GM18517 (cell line): ENCODE results near the gene RAD51B.
"Not testable (repeated sequence)": the region's sequence is repeated elsewhere in the genome, so short reads cannot be mapped to it uniquely, and the experiment has no call there.

Source experiments
- ATAC-seq: cut with Tn5 transposase; IDR thresholded peaks from one replicate; pipeline ENCODE4 v1.9.1; 2021; ENCODE audit warnings: mild to moderate bottlenecking, moderate library complexity; ENCODE audit not compliant: unreplicated experiment

RAD51B gene

GRCh38 chr14:68244262-68244980 is 424.8 kb downstream of the RAD51B start:
- ATAC-seq, result no peak

- ATAC-seq, result no peak
Observed at GRCh38 chr14:68245146-68246073, 425.8 kb downstream of the RAD51B start.

DNA sequence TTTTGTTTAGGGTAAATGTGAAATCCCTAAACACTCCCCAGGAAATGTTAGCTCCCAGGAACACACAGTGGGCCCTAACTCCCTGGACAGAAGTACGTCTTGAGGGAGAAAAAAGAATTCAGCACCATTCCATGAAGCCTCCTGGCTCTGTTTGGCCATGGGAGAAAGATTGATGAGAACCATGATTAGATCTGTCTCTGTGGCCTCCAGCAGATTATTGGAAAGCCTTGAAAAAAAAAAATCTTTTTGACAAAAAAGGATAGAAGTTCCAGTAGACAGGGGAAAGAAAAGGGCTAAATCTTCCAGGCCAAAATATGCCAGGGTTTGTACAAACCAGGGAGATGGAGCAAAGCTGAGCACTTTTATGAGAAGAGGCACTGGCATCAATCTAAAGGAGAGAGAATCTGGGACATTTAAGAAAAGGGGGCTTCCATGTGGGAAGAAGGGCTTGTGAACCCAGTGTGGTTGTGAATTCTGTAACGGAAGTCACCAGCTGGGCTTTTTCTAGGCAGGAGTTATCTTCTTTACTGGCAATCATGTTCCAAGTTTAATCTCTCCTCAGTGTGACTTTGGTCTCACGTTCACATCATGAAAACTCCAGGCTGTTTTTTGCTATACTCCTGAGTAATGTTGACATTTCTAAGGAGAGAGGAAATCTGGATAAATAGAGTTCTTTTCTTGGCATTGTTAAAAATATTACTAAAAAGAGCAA is 426.7 kb downstream of the RAD51B start:
- no peak for ATAC-seq

DNA sequence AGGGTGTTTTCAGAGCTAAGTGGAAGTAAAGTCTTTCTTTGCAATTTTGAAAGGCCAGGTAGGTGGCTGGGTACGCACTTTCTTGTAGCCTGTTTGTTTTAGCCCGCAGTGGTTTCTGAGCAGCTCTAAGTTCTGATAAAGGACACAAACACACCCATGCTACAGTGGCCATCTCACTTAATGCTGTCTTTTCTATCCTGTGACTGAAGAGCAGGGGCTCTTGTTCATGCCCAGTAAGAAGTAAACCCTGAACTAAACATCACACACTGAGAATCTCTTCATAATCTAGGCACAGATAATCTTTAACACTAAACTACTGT is 427.2 kb downstream of the RAD51B start:
- ATAC-seq, result no peak

DNA sequence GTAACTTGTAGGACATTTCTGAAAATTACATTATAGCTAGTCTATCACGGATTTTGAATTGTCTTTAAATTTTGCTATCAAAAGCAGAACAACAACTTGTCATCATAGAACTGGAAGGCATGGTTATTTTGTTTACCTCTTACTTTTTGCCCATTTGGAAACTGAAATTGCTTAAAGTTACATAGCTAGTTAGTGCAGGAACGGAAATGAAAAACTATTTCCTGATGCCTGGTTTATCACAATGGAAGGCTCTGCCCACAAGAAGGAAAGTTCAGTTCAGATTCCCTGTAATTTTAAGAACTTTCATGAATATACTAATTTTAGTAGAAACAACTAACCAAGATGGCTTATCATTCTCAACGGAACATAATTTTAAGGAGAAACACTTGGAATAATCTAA is 427.7 kb downstream of the RAD51B start:
- no peak for ATAC-seq

DNA sequence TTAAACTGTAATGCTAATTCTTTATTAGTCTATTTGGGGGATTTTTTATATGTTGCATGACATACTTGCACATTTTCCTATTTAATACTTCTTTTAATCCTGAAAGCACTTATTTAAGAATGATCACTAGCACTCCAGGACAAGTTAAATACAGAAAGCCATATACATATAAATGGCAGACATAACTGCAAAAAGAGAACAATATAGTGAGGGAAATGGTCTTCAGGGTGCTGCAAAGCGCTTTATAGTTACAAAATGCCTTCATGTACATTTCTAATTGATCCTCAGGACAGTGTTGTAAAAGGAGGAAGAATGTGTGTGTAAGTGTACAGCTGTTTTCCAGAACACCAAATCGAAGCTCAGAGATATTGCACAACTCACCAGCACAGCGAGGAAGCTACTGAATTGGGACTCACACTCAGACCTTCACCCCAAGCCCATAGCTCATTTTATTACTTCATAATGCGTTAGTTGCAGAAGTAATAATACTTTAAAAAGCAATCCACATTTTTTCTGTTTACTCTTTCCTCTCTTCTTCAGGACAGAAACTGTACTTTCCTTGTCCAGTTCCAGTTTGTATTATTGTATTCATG is 428.2 kb downstream of the RAD51B start:
- no peak for ATAC-seq

DNA sequence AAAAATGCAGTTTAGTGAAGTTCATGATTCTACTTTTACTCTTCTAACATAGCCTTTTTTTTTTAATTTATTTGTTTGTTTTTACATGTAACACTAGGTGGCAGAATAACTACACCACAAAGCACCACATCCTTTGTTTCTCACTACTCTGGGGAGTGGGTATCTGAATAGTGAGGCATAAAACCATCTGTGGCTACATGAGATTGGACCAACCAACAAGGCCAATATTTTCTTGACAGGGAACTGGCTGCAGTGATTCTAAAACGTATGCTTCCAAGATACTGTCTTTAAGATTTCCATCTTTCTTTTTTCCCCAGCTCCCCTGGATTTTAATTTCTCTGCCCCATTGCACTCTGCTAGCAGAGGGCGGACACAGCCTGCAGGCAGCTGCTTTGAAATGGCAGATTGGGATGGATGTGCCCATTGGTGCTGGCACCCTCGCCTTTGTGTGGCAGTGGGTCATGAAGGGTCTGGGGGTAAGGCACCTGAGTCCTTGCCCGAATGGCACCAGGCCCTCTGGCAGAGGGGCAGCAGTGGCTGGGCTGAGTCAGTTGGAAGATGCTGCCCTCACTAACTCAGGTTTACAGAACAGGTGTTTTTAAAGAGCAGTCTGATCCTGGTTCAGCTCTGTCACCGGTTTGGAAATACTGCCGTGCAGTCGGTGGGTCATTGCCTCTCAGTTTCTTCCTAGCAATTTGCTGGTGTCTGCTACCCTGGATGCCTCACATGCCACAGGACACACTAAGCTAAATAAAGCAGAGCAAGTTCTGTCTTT is 429.1 kb downstream of the RAD51B start:
- no peak for ATAC-seq

DNA sequence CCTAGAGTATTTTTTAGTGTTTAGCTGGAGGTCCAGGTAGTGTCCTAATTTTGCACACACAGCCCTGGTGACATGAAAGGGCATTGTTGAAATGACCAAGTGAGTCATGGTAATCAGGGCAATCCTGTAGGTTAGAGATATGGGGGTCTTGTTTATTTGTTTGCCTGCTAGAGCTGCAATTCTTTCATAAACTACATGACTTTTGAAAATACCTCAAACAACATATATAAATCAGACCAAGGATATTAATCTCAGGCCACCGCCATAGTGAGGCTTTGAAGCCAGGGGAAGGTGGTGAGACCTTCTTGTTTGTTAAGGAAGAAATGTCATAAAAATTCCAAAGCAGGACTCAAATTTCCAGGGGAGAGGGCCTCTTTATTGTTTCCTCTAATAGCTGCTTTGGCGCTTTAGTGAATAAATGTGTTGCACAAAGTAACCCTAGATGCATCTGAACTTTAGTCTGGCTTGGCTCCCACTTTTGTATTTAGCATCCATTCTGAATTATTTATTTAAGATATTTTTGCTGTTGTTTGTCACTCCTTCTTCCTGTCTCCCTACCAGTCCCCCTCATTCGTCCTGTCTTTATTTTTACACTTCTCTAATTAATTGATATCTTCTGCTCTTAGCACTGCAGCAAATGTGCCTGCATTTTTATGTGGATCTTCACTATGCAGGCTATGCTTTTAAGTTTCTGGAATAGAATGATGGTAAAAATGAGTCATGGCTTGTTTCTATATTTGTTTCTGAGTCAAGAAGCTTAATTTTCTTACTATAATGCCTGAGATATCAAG is 430.3 kb downstream of the RAD51B start:
- no peak for ATAC-seq

DNA sequence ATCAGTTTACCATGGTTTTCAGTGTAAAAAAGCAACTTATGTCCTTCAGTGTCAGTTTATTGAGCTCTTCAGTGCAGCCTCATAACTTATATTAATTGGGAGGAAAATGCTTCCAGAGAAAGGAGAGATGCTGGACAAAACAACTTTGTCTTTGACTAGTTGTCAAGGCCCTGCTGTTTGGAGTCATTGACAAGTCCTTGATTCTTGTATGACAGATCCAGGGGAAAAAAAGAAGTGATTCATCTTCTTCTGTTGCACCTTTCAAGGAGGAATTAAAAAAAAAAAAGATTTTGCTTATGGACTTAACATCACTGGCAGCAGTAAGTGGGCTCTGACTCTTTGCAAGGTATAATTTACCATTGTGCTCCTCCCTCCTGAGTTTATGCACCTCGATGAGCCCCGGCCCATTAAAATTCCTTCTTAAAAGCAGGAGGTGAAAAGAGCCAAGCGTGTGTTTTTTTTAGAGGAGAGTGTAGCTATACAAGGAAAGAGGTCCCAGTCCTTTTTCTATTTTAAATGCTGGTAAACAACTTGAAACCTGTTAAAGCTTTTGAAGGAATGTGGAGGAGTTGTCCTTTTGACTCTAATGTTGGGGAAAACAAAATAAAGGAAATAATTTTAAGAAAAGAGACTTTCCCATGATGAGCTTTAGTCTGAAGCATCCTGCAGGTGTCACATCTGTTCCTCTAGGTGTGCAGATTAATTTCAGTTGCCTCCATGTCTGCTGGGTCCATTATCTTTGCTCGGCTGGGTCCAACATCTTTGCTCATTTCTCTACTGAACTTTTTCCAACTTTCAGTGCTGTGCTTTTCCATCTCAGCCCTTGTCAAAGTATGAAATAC is 431.6 kb downstream of the RAD51B start:
- ATAC-seq, result no peak

DNA sequence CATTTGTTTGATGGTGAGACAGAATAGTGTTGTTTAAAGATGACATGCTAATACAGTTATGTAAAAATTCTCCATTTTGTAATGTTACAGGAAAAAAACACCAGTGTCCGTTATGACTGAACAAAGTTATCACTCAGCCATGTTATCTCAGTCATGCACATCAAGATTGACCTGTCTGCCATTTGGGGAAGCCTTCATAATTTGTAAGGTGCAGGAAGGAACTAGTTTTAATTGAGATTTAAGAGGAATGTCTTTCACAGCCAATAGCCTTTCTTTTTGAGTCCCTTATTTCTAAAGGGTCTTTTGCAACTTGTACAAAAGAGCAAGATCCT is 432.2 kb downstream of the RAD51B start:
- ATAC-seq, result no peak

- no peak for ATAC-seq
Observed at GRCh38 chr14:68253160-68253780, 433.7 kb downstream of the RAD51B start.

DNA sequence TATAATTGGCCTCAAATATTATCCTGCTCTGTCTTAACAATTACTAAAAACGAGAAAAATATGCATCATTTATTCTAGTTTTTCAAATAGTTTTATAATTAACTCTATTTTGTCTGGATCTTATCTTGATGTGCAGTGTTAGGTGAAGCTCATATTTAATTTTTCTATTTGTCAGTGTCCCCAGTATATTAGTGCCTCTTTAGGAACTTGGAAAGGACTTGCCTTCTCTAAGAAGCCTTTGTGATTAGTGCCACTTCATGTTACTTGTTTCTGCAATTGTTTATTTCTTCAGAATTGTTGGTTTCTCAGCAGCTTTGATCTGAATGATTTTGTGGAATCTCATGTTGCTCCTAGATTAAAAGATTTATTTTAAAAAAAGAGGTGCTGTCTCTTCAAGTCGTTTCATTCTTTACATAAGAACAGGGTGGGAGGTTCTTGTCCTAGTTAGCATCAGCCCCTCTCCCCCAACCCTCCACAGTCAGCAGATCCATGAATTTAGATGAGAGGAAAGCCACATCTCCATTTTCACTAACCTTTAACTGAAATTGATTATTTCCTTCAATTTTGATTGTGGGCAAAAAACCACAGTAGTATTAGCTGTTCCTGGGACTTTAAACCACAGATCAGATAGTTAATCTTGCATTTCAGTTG is 434.4 kb downstream of the RAD51B start:
- ATAC-seq, result no peak

DNA sequence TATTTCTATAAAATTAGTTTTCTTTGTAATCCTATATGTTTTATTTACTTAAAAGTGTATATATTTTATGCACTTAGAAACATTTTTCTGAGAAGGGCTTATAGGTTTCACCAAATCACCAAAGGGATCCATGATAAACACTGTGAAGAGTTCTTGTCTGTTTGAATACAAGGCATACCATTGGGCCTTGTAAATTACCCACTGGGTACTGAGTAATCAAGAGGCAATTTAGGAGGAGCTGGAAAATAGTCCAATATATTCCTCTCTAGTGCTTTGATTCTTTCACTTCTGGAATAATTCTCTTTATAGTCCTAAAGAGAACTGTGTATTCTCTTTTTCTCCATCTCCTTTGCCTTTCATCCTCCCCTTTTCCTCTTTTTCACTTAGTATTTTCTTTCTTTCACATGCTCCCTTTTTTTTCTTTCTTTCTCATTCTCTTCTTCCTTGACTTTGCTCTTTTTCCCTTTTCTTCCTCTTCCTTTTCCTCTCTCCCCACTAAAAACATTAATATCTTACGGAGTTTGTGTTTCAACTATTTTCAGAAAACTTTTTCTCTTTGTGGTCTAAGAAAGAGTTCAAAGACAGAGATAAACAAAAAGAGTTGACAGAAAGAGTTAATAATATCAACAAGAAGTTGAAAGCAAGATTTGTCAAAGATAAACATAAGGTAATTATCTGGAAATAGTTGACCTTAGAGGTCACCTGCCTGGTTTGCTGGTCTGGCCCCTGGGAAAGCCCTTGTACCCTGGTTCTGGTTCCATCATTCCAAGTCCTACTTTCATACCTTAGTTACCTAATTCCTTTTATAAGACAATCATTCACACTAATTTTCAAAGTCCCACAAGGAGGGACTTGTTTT is 435.3 kb downstream of the RAD51B start:
- no peak for ATAC-seq

GRCh38 chr14:68255693-68256178 is 436.2 kb downstream of the RAD51B start:
- ATAC-seq, result no peak

GRCh38 chr14:68257969-68258368 is 438.4 kb downstream of the RAD51B start:
- no peak for ATAC-seq

DNA sequence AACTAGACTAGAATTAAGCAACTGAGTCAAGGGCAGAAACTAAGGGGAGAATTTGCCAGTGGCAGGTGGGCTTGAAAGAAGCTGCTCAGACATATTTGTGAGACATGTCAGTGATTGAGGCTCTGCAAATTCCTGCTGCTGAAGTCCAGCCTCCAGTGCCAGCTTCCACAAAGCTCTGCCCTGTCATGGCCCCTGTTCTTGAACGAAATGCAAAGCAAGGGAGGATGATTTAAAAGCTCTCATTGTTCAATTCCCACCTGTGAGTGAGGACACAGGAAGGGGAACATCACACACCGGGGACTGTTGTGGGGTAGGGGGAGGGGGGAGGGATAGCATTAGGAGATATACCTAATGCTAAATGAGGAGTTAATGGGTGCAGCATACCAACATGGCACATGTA is 439.4 kb downstream of the RAD51B start:
- not testable (repeated sequence) for ATAC-seq

DNA sequence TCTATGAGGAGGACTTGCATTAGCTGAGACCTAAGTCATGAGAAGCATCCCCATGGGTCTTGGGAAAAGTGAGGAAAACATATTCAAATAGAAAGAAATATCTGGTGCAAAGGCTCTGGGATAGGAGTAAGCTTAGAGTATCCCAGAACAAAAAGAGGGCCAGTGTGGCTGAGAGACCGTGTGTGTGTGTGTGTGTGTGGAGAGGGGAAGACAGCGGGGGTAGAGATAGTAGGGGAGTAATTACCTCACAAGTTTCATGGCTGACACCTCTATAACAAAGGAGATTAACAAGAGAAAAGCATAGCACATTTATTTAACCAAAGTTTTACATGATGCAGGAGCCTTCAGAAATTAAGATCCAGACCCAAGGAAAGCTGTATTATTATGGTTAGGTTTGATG is 440.5 kb downstream of the RAD51B start:
- no peak for ATAC-seq
